Naive thymus-derived CD4-positive, alpha-beta T cell (primary cell): Measurements from ENCODE around the gene ARHGAP18. TPM values are rescaled to one million over a fixed set of nuclear protein-coding genes. Genes with fewer than 3 reads are reported as not detected.

Source experiments
- ATAC-seq: fragments of 150-1000 bp; cut with Tn5 transposase; 2 replicates; pipeline ENCODE4 v1.10.0; 2021; ENCODE audit warnings: mild to moderate bottlenecking, moderate library complexity
- CTCF ChIA-PET: fragments of 350-600 bp; sonication (Branson Sonifier 250); formaldehyde crosslinking; loops from one replicate; lab custom pipeline; 2021; ENCODE audit warnings: antibody characterized with exemption; lab: Charles Lee
- POLR2A ChIA-PET: fragments of 350-600 bp; sonication (Branson Sonifier 250); formaldehyde crosslinking; loops from one replicate; lab custom pipeline; 2021; ENCODE audit warnings: antibody characterized with exemption, inconsistent platforms; lab: Charles Lee
- DNase-seq, 9 donors: peaks; one replicate each; pipeline versions ENCODE4 v3.0.0 to v3.0.0-alpha.2; 2020 to 2022; ENCODE audit warnings: mixed read lengths in 1 of 9
- H3K27ac ChIP-seq: one replicate; pipeline ENCODE4 v1.7.0; 2013; ENCODE audit warnings: mild to moderate bottlenecking, low read depth, low read length, moderate library complexity
- H3K27me3 ChIP-seq, 2 donors: one replicate each; pipeline ENCODE4 v1.7.0; 2013; ENCODE audit warnings: low read length in 2 of 2, mild to moderate bottlenecking in 2 of 2, moderate library complexity in 2 of 2; ENCODE audit not compliant: control insufficient read depth in 2 of 2, insufficient read depth in 2 of 2
- H3K36me3 ChIP-seq, 3 experiments: 1 replicate in 2 of 3; 2 replicates in 1 of 3; pipeline ENCODE4 v1.7.0; 2013; ENCODE audit warnings: low read length in 3 of 3, mild to moderate bottlenecking in 3 of 3, moderate library complexity in 1 of 3; ENCODE audit not compliant: insufficient read depth in 3 of 3, control insufficient read depth in 2 of 3
- H3K4me1 ChIP-seq, 2 donors: one replicate each; pipeline ENCODE4 v1.7.0; 2013; ENCODE audit warnings: low read length in 2 of 2, mild to moderate bottlenecking in 2 of 2, moderate library complexity in 1 of 2; ENCODE audit not compliant: control insufficient read depth in 2 of 2, insufficient read depth in 2 of 2
- H3K4me3 ChIP-seq: 2 replicates; pipeline ENCODE4 v1.7.0; 2013; ENCODE audit warnings: mild to moderate bottlenecking, low read length
- H3K9me3 ChIP-seq, 3 experiments: 1 replicate in 2 of 3; 2 replicates in 1 of 3; pipeline ENCODE4 v1.7.0; 2013; ENCODE audit warnings: low read length in 3 of 3; ENCODE audit not compliant: control insufficient read depth in 2 of 3
- H3K27ac Mint-ChIP-seq, 9 donors: one replicate each; pipeline ENCODE4 v1.8.0; 2020 to 2022; ENCODE audit warnings: mixed read lengths in 9 of 9, mild to moderate bottlenecking in 8 of 9, moderate library complexity in 5 of 9, inconsistent platforms in 2 of 9
- H3K27me3 Mint-ChIP-seq, 5 donors: one replicate each; pipeline ENCODE4 v1.8.0; 2021 to 2022; ENCODE audit warnings: mixed read lengths in 5 of 5, mild to moderate bottlenecking in 1 of 5
- H3K36me3 Mint-ChIP-seq, 5 donors: one replicate each; pipeline ENCODE4 v1.8.0; 2020 to 2022; ENCODE audit warnings: mixed read lengths in 5 of 5, mild to moderate bottlenecking in 3 of 5, inconsistent platforms in 1 of 5
- H3K4me1 Mint-ChIP-seq, 7 donors: one replicate each; pipeline ENCODE4 v1.8.0; 2020 to 2022; ENCODE audit warnings: mixed read lengths in 7 of 7, mild to moderate bottlenecking in 3 of 7, inconsistent platforms in 1 of 7
- H3K4me3 Mint-ChIP-seq, 10 donors: one replicate each; pipeline ENCODE4 v1.8.0; 2020 to 2022; ENCODE audit warnings: mild to moderate bottlenecking in 10 of 10, mixed read lengths in 10 of 10, moderate library complexity in 6 of 10, inconsistent platforms in 2 of 10
- H3K9me3 Mint-ChIP-seq, 11 donors: one replicate each; pipeline ENCODE4 v1.8.0; 2020 to 2022; ENCODE audit warnings: mixed read lengths in 11 of 11, mild to moderate bottlenecking in 4 of 11, inconsistent platforms in 1 of 11, moderate library complexity in 1 of 11
- intact Hi-C, 2 donors: fragments of 100-400 bp; cut with micrococcal nuclease; formaldehyde crosslinking; loops; one replicate each; pipeline ENCODE4 v1.15.1; 2023
- polyA plus RNA-seq, 2 donors: library from polyadenylated mRNA; unstranded; fragments of 300-500 nt; fragmentation: Illumina TruSeq; gene quantifications; one replicate each; pipeline ENCODE4 v1.2.3, GENCODE V29; 2021
- total RNA-seq, 6 experiments: library from RNA in 5 of 6; stranded (reverse) in 5 of 6; gene quantifications; 1 replicate in 5 of 6; 2 replicates in 1 of 6; pipeline ENCODE4 v1.2.3 and lab custom pipeline; 2021 to 2026

Gene ARHGAP18
- total and polyA plus RNA-seq, 7 experiments from 2014 or later: 0.53 to 9.4 (median 1.5) TPM

DNA sequence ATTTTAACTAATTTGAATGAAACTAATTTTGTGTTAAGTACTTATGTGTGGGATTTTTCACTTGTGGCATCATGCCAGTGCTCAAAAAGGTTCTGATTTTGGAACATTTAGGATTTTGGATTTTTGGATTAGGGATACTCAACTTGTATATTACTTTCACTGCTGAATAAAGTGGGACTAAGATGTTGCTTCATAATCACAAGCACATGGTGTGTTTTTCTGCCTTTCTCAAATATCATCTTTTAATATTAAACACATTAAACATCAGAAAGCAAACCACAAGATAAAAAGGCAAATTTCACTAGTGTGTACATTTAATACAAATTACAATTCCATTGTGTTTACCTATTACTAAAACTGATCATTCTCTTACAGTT is 89.8 kb downstream of the ARHGAP18 start:
- Histone ChIP-seq H3K9me3 (no peaks in the 10 kb centered on the region), H3K4me3 (no peak overlapping the region), H3K27me3 (no peaks in the 10 kb centered on the region), H3K36me3 (no peaks in the 10 kb centered on the region), H3K27ac (no peak overlapping the region), H3K4me1 (no peaks in the 10 kb centered on the region)
- CTCF ChIA-PET: no interaction called here
- Mint-ChIP-seq H3K27me3 (no peaks in the 10 kb centered on the region), H3K27ac (no peak overlapping the region), H3K4me3 (no peak overlapping the region), H3K9me3 (peaks cover 0 to 3% (median 0%) of the 10 kb centered on the region in 11 donors), H3K36me3 (peaks cover 0 to 7% (median 0%) of the 10 kb centered on the region in 5 donors), H3K4me1 (peaks cover 0 to 5% (median 0%) of the 10 kb centered on the region in 7 donors)
- POLR2A ChIA-PET: no interaction called here
- DNase-seq: no peak
- intact Hi-C loops: loop anchor here in 1 of 2 donors (2.0 kb wide), 2 partner anchors 111 to 401 kb away; no protein-coding TSS in a partner anchor
- no peak for ATAC-seq

DNA sequence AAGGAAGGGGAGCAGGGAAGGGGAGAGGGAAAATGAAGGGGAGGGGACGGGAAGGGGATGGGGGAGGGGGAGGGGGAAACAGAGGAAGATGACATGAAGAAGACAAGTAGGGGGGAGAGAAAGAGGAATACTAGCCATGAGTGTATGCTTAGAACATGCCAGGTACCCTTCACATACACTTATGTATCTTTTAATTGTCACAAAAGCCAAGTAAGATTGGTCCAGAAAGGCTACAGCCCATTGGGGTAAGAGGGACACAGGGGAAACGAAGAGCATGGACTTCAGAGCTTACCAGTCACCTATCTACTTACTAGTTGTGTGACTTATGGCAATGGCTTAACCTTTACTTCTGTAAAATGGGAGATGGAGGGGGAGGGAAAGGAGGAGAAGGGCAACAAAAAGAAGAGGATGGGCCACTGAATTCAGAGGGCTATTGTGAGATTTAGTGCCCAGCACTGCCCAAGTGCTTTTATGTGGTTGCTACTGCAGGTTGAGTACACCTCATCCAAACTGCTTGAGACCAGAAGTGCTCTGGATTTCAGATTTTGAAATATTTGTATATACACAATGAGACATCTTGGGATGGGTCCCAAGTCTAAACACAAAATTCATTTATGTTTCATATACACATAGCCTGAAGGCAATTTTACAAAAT is 90.3 kb downstream of the ARHGAP18 start:
- CTCF ChIA-PET: no interaction called here

DNA sequence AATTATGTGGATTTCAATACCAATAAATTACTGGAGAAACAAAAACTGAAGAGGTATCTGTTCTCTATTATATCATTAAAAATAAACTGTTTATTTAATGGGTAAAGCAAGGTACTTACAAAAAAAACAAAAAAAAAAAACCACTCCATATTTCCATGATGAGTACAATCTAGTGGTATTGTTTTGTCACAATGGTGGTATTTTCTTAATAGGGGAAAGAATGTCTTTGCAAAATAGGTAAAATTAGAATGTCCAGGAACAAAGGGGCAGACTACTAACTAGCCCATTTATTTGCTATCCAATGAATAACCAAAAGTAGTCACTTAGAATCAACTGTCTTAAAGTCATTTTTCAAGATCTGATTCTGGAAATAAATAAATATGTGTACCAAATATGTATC is 92.0 kb downstream of the ARHGAP18 start:
- peaks cover 0 to 5% (median 0%) of the 10 kb centered on the region in 7 donors for H3K4me1 Mint-ChIP-seq
- H3K4me3 Mint-ChIP-seq: no peak overlapping the region
- peaks cover 0 to 3% (median 0%) of the 10 kb centered on the region in 11 donors for H3K9me3 Mint-ChIP-seq
- DNase-seq: no peak
- Histone ChIP-seq H3K27ac (no peak overlapping the region), H3K9me3 (no peaks in the 10 kb centered on the region), H3K4me3 (no peak overlapping the region), H3K36me3 (no peaks in the 10 kb centered on the region), H3K27me3 (no peaks in the 10 kb centered on the region), H3K4me1 (no peaks in the 10 kb centered on the region)
- no peak for ATAC-seq
- ChIA-PET POLR2A (no interaction called here), CTCF (interaction anchor here (0.6 kb wide), 1 partner anchor 55 kb away, joined by 3 read pairs; no protein-coding TSS in a partner anchor)
- no peak overlapping the region for H3K27ac Mint-ChIP-seq
- H3K36me3 Mint-ChIP-seq: peaks cover 0 to 11% (median 0%) of the 10 kb centered on the region in 5 donors
- no peaks in the 10 kb centered on the region for H3K27me3 Mint-ChIP-seq
- intact Hi-C loops: no loop called here

More for the DNA sequence above, 90.3 kb downstream of the ARHGAP18 start:
- H3K4me1 ChIP-seq: no peaks in the 10 kb centered on the region
- Mint-ChIP-seq H3K9me3 (peaks cover 0 to 3% (median 0%) of the 10 kb centered on the region in 11 donors), H3K4me3 (no peak overlapping the region), H3K36me3 (peaks cover 0 to 11% (median 0%) of the 10 kb centered on the region in 5 donors), H3K27ac (no peak overlapping the region), H3K27me3 (no peaks in the 10 kb centered on the region), H3K4me1 (peaks cover 0 to 5% (median 0%) of the 10 kb centered on the region in 7 donors)
- DNase-seq (no peak), ATAC-seq (no peak)
- H3K27ac ChIP-seq: no peak overlapping the region
- H3K9me3 ChIP-seq: no peaks in the 10 kb centered on the region
- H3K27me3 ChIP-seq: no peaks in the 10 kb centered on the region
- POLR2A ChIA-PET: no interaction called here
- no peak overlapping the region for H3K4me3 ChIP-seq
- intact Hi-C loops: loop anchor here in 1 of 2 donors (2.0 kb wide), 2 partner anchors 111 to 401 kb away; no protein-coding TSS in a partner anchor
- no peaks in the 10 kb centered on the region for H3K36me3 ChIP-seq

DNA sequence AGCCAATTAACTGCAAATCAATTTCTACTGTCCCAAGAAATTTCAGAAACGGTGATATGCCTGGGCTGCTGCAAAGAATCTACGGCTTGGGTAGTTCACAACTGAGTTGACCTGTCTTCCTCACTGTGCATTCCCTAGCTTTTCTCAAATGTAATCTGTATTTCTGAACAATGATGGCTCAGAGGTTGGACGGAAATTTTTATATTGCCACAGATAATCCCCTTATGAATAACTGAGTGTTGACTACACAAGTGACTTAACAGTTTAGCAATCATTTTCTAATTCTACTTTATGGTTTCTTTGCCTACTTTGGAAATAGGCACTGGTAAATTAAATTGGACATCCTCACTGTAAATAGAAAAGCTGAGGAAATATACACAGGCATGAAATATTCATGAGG is 94.5 kb downstream of the ARHGAP18 start:
- H3K4me3 Mint-ChIP-seq: no peak overlapping the region
- CTCF ChIA-PET: no interaction called here

DNA sequence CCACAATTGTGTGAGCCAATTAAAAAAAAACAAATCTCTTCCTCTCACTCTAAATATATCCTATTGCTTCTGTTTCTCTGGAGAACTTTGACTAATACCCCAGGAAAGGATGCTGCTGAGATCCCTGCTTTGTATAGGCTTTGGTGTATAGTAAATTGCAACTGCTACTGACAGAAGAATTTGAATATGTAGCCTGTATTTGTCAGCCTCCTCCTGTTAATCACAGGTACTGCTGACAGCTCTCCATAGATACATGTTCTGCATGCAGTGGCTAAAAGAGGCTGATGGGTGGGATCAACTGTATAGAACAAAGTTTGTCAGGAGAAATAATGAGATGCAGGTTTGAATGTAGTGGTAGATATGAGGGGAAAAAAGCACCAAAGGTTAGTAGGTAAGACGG is 95.0 kb downstream of the ARHGAP18 start:
- Mint-ChIP-seq H3K4me3 (no peak overlapping the region), H3K36me3 (peaks cover 0 to 13% (median 3%) of the 10 kb centered on the region in 5 donors), H3K9me3 (peaks cover 0 to 3% (median 0%) of the 10 kb centered on the region in 11 donors), H3K27me3 (no peaks in the 10 kb centered on the region), H3K27ac (no peak overlapping the region), H3K4me1 (peaks cover 0 to 5% (median 0%) of the 10 kb centered on the region in 7 donors)
- DNase-seq (no peak), ATAC-seq (no peak)
- intact Hi-C loops: no loop called here
- ChIA-PET POLR2A (no interaction called here), CTCF (no interaction called here)
- Histone ChIP-seq H3K4me3 (no peak overlapping the region), H3K4me1 (no peaks in the 10 kb centered on the region), H3K9me3 (no peaks in the 10 kb centered on the region), H3K27me3 (no peaks in the 10 kb centered on the region), H3K36me3 (no peaks in the 10 kb centered on the region), H3K27ac (no peak overlapping the region)

More for the DNA sequence above, 94.5 kb downstream of the ARHGAP18 start:
- peaks cover 0 to 5% (median 0%) of the 10 kb centered on the region in 7 donors for H3K4me1 Mint-ChIP-seq
- ATAC-seq: no peak
- intact Hi-C loops: no loop called here
- H3K27me3 Mint-ChIP-seq: no peaks in the 10 kb centered on the region
- Histone ChIP-seq H3K27me3 (no peaks in the 10 kb centered on the region), H3K27ac (no peak overlapping the region), H3K4me3 (no peak overlapping the region), H3K9me3 (no peaks in the 10 kb centered on the region), H3K4me1 (no peaks in the 10 kb centered on the region), H3K36me3 (no peaks in the 10 kb centered on the region)
- DNase-seq: no peak
- H3K36me3 Mint-ChIP-seq: peaks cover 0 to 11% (median 0%) of the 10 kb centered on the region in 5 donors
- no peak overlapping the region for H3K27ac Mint-ChIP-seq
- peaks cover 0 to 3% (median 0%) of the 10 kb centered on the region in 11 donors for H3K9me3 Mint-ChIP-seq
- POLR2A ChIA-PET: no interaction called here

DNA sequence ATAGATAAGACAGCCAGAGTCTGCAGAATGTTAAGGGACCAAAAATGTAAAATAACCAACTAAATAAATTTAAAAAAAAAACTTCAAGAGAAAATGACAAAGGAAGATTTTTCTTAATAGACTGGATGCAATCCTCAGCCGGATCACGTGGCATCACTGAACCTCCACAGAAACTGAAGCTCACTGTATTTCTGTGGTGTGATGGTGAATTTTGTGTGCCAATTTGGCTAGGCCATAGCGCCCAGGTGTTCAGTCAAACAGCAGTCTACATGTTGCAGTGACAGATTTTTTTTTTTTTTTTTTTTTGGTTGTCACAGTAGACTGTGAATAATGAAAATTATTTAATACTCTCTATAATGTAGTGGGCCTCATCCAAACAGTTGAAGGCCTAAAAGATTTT is 95.5 kb downstream of the ARHGAP18 start:
- Histone ChIP-seq H3K27ac (no peak overlapping the region), H3K27me3 (no peaks in the 10 kb centered on the region), H3K9me3 (no peaks in the 10 kb centered on the region), H3K4me1 (no peaks in the 10 kb centered on the region), H3K4me3 (no peak overlapping the region), H3K36me3 (no peaks in the 10 kb centered on the region)
- CTCF ChIA-PET: no interaction called here
- Mint-ChIP-seq H3K27ac (no peak overlapping the region), H3K36me3 (peaks cover 0 to 13% (median 4%) of the 10 kb centered on the region in 5 donors), H3K9me3 (peaks cover 0 to 3% (median 0%) of the 10 kb centered on the region in 11 donors), H3K27me3 (no peaks in the 10 kb centered on the region), H3K4me1 (peaks cover 0 to 5% (median 0%) of the 10 kb centered on the region in 7 donors), H3K4me3 (no peak overlapping the region)
- POLR2A ChIA-PET: no interaction called here
- ATAC-seq (no peak), DNase-seq (no peak)
- intact Hi-C loops: no loop called here

DNA sequence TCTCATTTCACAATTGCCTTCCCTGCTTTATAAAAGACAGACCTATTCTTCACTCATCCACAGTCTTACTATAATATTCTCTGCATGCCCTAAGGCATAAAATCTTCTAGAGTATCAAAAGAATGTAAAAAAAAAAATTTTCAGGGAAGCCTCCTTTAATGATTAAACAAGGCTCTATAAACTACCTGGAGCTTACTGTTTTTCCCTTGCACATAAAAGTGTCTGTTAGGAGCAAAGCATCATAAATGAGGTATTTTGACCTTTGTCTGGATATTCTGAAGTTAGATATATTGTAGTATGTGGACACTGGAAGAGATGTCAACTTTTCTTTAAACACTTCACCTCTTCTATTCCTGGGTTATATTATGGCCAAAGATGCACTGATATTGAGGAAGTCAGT is 97.5 kb downstream of the ARHGAP18 start:
- ChIA-PET CTCF (interaction anchor here (1.1 kb wide), 1 partner anchor 409 kb away, joined by 4 read pairs; no protein-coding TSS in a partner anchor), POLR2A (no interaction called here)
- peaks cover 0 to 10% (median 4%) of the 10 kb centered on the region in 5 donors for H3K36me3 Mint-ChIP-seq
- Histone ChIP-seq H3K9me3 (no peaks in the 10 kb centered on the region), H3K27ac (no peak overlapping the region), H3K27me3 (no peaks in the 10 kb centered on the region), H3K36me3 (no peaks in the 10 kb centered on the region), H3K4me3 (no peak overlapping the region), H3K4me1 (no peaks in the 10 kb centered on the region)
- intact Hi-C loops: no loop called here
- no peaks in the 10 kb centered on the region for H3K9me3 Mint-ChIP-seq
- H3K4me3 Mint-ChIP-seq: no peak overlapping the region
- DNase-seq (no peak), ATAC-seq (no peak)
- no peak overlapping the region for H3K27ac Mint-ChIP-seq
- H3K27me3 Mint-ChIP-seq: no peaks in the 10 kb centered on the region
- H3K4me1 Mint-ChIP-seq: no peaks in the 10 kb centered on the region
